Peyer's patch (tissue), 4 donors: ENCODE measurements around the gene RAB4B.

ENCODE experiments used
- CTCF ChIP-seq, 6 experiments: fragments of 450-650 bp in 4 of 6; fragments of 200-600 bp in 2 of 6; sonication (generic) in 1 of 6; IDR thresholded peaks; one replicate each; pipeline ENCODE4 v1.5.1; 2017 to 2019; ENCODE audit warnings: antibody characterized with exemption in 6 of 6, mild to moderate bottlenecking in 3 of 6, moderate library complexity in 1 of 6
- POLR2A ChIP-seq, 2 donors: fragments of 450-650 bp; IDR thresholded peaks; one replicate each; pipeline ENCODE4 v1.5.1; 2017; ENCODE audit warnings: antibody characterized with exemption in 2 of 2, mild to moderate bottlenecking in 2 of 2, moderate library complexity in 2 of 2

GRCh38 chr19:40743926-40744325 lies 34.1 kb upstream of the RAB4B start:
- TF ChIP-seq CTCF (IDR thresholded peaks at IDR 0.05) = no peak
- no peak for TF ChIP-seq POLR2A (IDR thresholded peaks at IDR 0.05)
